GM18526 (cell line): Measurements from ENCODE around the gene KCNF1.

Experiments
- POLR2A ChIP-seq: IDR thresholded peaks from 3 replicates; pipeline ENCODE4 v1.6.1; 2011; ENCODE audit not compliant: insufficient read length; ENCODE audit errors: extremely low read depth

The KCNF1 gene

GRCh38 chr2:10908195-10908594, 3.5 kb upstream of the KCNF1 start:
- no peak for TF ChIP-seq POLR2A

DNA sequence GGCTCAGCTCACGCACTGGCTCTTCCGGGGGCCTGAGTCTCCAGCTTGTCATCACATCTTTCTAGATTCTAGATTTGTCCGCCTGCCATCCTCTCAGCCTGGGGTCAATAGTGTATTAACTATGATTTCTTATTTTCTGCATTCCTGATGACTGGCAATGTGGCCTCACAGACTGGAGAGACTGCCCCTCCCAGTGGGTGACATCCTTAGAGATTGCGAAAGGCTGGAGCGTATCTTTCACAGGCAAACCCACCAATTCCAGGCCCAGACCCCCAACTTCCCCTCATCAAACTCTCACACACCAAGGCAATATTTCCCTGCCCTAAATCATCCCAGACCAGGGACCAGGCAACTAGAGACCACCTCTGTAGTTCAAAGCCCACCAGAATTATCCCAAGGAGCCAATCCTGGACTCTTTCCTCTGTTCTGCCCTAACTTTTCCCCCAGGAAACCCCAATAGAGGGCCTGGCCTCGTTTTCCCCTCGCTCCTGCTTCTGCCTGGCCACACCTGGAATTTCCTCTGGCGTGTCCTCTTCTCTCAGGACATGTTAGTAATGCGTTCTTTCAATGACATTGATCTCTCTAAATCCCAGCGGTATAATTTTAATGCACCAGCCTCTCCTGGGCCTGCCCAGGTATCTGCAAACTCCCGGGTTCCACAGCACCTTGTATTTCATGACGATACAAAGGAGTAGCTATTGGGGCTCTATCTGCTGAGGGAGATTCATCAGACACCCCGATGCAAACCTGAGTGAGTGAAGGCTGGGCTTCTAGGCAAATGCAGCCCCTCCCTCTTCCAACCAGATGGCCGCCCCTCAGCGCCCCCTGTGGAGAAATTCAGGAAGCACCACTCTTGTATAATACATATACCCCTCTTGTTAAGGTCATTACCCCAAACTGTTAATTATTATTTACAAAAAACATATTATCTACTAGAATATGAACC, 2.4 kb upstream of the KCNF1 start:
- TF ChIP-seq POLR2A: no peak

DNA sequence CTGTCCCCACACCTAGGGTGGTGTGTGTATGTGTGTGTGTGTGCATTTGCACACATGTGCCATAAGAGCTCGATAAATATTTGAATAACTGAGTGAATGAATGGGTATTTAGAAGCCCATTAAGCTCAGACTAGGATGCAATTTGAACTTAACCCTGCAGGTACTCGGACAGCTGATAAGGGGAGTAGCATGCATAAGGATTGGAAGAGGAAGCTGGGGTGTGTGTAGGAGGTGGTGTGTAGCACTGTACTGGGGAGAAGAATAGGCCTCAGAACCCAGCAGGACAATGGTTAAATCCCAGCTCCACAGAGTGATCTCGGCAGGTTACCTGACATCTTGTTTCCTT, 1.8 kb upstream of the KCNF1 start:
- no peak for TF ChIP-seq POLR2A

- no peak for TF ChIP-seq POLR2A
Observed at GRCh38 chr2:10910625-10911024, 1.1 kb upstream of the KCNF1 start.

- TF ChIP-seq POLR2A: no peak
Observed at GRCh38 chr2:10912076-10912731, 470 bp downstream of the KCNF1 start.

DNA sequence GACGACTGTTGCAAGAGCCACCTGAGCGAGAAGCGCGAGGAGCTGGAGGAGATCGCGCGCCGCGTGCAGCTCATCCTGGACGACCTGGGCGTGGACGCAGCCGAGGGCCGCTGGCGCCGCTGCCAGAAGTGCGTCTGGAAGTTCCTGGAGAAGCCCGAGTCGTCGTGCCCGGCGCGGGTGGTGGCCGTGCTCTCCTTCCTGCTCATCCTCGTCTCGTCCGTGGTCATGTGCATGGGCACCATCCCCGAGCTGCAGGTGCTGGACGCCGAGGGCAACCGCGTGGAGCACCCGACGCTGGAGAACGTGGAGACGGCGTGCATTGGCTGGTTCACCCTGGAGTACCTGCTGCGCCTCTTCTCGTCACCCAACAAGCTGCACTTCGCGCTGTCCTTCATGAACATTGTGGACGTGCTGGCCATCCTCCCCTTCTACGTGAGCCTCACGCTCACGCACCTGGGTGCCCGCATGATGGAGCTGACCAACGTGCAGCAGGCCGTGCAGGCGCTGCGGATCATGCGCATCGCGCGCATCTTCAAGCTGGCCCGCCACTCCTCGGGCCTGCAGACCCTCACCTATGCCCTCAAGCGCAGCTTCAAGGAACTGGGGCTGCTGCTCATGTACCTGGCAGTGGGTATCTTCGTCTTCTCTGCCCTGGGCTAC, 1.2 kb downstream of the KCNF1 start:
- TF ChIP-seq POLR2A: no peak

DNA sequence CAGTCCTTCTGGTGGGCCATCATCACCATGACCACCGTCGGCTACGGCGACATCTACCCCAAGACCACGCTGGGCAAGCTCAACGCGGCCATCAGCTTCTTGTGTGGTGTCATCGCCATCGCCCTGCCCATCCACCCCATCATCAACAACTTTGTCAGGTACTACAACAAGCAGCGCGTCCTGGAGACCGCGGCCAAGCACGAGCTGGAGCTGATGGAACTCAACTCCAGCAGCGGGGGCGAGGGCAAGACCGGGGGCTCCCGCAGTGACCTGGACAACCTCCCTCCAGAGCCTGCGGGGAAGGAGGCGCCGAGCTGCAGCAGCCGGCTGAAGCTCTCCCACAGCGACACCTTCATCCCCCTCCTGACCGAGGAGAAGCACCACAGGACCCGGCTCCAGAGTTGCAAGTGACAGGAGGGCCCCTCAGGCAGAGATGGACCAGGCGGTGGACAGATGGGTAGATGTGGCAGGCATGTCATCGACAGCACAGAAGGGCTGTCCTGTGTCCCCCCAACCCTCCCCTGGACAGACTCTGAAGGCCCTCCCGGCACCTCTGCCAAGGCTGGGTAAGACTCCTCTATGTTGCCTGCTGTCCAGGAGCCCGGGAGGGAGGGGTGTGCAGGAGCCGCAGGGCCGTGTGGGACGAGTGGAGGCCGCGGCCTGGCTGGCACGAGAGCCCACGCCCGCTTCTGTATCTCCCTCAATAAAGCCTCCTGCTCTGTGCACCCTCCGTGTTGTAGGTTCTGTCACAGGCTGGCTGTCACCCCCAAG, 2.0 kb downstream of the KCNF1 start:
- no peak for TF ChIP-seq POLR2A

DNA sequence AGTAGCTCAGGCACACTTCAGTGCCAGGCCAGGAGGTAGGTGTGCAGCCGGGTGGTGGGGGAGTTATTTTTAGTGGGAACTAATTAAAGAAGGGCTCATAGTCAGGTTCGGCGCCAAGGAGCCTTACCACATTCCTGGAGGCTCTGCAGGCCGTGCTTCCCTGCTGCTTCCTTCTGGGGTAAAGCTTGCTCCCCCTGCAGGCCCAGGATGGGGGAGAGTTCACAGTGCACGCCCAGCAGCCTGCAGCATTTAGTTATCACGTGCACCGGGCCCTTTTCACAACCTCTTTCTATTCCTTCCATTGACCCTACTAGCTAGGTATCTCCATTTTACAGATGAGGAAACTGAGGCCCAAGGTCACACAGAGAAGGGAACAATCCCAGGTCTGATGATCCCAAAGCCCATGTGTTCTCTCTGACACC, 2.5 kb downstream of the KCNF1 start:
- TF ChIP-seq POLR2A: no peak

- no peak for TF ChIP-seq POLR2A
Observed at GRCh38 chr2:10915236-10915635, 3.5 kb downstream of the KCNF1 start.

DNA sequence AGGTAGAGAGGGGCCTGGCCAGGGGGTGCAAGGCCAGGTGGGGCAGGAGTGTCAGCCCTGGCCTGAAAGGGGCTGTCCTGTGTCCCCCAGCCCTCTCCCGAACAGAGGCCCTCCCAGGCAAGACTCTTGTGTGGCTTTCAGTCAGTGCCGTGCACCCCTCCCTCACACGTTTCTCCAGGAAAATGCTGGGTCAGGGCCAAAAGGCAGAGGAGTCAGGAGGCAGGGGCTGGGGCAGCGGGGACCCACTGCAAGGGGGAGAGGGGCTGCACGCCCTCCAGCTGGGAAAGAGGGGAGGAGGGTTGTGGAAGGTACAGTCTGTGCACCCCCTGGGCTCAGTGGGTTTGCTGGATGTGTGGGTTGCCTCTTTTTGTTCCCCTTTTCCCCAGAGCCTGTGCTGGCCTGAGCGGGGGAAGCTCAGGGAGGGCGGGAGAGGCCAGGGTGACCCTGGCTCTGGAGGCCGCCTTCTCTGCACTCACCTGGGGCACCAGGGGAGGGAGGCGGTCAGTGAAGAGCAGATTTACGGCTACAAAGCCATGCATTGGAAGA, 4.1 kb downstream of the KCNF1 start:
- no peak for TF ChIP-seq POLR2A

GRCh38 chr2:10916953-10917352, 5.2 kb downstream of the KCNF1 start:
- no peak for TF ChIP-seq POLR2A

DNA sequence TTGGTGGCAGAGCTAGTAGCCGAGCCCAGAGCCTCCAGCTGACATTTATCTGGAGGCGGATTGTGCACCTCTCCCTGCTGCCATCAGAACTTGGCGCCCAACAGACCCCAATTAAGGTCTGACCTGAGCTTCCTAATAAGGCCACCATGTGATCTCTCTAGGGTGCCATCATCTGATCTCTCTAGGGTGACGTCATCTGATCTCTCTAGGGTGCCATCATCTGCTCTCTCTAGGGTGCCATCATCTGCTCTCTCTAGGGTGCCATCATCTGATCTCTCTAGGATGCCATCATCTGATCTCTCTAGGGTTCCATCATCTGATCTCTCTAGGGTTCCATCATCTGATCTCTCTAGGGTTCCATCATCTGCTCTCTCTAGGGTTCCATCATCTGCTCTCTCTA, 6.2 kb downstream of the KCNF1 start:
- no peak for TF ChIP-seq POLR2A

GRCh38 chr2:10918661-10919409, 7.1 kb downstream of the KCNF1 start:
- no peak for TF ChIP-seq POLR2A

DNA sequence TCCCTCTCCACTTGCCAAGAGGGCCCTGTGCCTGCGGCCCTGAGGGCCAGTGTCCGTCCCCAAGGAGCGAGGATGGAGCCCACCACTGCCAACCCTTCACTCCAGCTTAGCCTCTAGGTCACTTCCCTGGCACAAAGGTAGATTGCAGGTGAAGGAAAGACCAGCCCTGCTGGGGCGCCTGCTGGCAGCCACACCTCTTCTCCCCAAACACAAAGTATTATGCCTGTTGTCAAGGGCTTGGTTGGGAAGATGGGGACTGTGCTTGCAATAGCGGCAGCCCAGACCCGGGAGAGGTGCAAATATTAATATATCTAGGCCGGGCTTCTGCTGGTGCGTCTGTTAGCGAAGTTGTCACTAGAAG, 7.7 kb downstream of the KCNF1 start:
- no peak for TF ChIP-seq POLR2A
